Hepatocyte (in vitro differentiated cells): ENCODE measurements around the gene FBXL15.

Source experiments
- EZH2 ChIP-seq: fragments of 200-600 bp; sonication (generic); IDR thresholded peaks from 2 replicates; pipeline ENCODE4 v1.6.1; 2016; ENCODE audit warnings: antibody characterized with exemption, mild to moderate bottlenecking, borderline replicate concordance
- EZH2phosphoT487 ChIP-seq: fragments of 200-600 bp; sonication (generic); IDR thresholded peaks from one replicate; pipeline ENCODE4 v1.6.1; 2018; ENCODE audit warnings: antibody characterized with exemption, mild to moderate bottlenecking, low read depth, moderate library complexity; ENCODE audit not compliant: unreplicated experiment, severe bottlenecking
- TF ChIP-seq, protein P1 (sequence below): fragments of 200-600 bp; sonication (generic); IDR thresholded peaks from 2 replicates; pipeline ENCODE4 v1.5.1; 2016; ENCODE audit warnings: antibody characterized with exemption, mild to moderate bottlenecking; ENCODE audit not compliant: poor library complexity

DNA sequence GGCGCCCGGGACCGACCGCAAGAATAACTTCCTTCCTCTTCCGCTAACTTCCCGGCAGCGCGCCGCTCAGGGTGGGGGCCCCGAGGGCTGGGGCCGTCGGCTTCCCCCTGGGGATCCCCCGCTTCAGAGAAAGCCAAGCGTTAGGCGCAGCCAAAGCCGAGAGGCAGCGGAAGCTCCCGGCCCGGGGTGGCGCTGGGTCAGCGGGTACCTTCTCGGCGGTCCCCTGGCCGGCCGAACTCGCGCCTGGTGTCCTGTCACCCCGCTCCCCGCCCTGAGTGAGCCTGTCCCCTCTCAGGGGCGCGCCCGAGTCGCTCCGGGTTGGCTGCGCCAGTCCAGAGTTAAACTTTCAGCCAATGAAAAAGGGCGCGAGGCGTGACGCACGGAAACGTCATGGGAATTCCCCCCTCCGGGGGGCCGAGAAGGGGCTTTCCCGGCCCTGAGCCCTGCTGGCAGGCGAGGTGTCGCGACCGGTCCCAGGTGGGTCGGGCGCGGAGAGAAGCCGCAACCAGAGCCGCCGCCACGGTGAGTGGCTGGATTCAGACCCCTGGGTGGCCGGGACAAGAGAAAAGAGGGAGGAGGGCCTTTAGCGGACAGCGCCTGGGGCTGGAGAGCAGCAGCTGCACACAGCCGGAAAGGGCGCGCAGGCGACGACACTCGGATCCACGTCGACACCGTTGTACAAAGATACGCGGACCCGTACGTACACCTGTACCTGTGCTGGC is 26.4 kb upstream of the FBXL15 start:
- TF ChIP-seq, protein P1, sequence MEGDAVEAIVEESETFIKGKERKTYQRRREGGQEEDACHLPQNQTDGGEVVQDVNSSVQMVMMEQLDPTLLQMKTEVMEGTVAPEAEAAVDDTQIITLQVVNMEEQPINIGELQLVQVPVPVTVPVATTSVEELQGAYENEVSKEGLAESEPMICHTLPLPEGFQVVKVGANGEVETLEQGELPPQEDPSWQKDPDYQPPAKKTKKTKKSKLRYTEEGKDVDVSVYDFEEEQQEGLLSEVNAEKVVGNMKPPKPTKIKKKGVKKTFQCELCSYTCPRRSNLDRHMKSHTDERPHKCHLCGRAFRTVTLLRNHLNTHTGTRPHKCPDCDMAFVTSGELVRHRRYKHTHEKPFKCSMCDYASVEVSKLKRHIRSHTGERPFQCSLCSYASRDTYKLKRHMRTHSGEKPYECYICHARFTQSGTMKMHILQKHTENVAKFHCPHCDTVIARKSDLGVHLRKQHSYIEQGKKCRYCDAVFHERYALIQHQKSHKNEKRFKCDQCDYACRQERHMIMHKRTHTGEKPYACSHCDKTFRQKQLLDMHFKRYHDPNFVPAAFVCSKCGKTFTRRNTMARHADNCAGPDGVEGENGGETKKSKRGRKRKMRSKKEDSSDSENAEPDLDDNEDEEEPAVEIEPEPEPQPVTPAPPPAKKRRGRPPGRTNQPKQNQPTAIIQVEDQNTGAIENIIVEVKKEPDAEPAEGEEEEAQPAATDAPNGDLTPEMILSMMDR = no peak
- TF ChIP-seq EZH2 (no peak), EZH2phosphoT487 (no peak)
